Colonic mucosa (tissue), 4 donors: ENCODE measurements around the gene LDLRAD2. TPM values are rescaled to one million over a fixed set of nuclear protein-coding genes. Genes with fewer than 3 reads are reported as not detected.
"Not testable (repeated sequence)": the region's sequence is repeated elsewhere in the genome, so short reads cannot be mapped to it uniquely, and the experiment has no call there.

Experiments
- DNase-seq: peaks from one replicate; pipeline ENCODE4 v3.0.0-alpha.2; 2020
- H3K27ac ChIP-seq: fragments of 200-600 bp; one replicate; pipeline ENCODE4 v1.8.0; 2021
- H3K27me3 ChIP-seq: fragments of 200-600 bp; one replicate; pipeline ENCODE4 v1.8.0; 2021
- H3K36me3 ChIP-seq: fragments of 200-600 bp; one replicate; pipeline ENCODE4 v1.8.0; 2021
- H3K4me1 ChIP-seq: fragments of 200-600 bp; one replicate; pipeline ENCODE4 v1.8.0; 2021; ENCODE audit warnings: mild to moderate bottlenecking
- H3K4me3 ChIP-seq: fragments of 200-600 bp; one replicate; pipeline ENCODE4 v1.8.0; 2021
- H3K9ac ChIP-seq, 2 donors: one replicate each; pipeline ENCODE4 v1.7.0; 2013; ENCODE audit warnings: control low read depth in 2 of 2, low read depth in 2 of 2, low read length in 2 of 2
- H3K9me3 ChIP-seq: fragments of 200-600 bp; one replicate; pipeline ENCODE4 v1.8.0; 2021
- intact Hi-C: fragments of 100-400 bp; cut with DNase I; formaldehyde crosslinking; loops from one replicate; pipeline ENCODE4 v1.14.1; 2022
- total RNA-seq, 2 donors: library from RNA; stranded (reverse); fragmentation: NEBNext Ultra II Directional in 1 of 2; extraction: Animal tissue kit (Norgen Biotek cat#: 25700) in 1 of 2; gene quantifications; one replicate each; pipeline ENCODE4 v1.2.1, GENCODE V29; 2021
- TF ChIP-seq, protein P1 (sequence below): fragments of 200-600 bp; IDR thresholded peaks from one replicate; pipeline ENCODE4 v1.8.0; 2022; ENCODE audit warnings: antibody characterized with exemption, mild to moderate bottlenecking
- donor health status: healthy.
- donor health status: DM: no; HTN: no; CAD: no.
- donor health status: DM: no; HTN: no; CAD: no.

The LDLRAD2 gene
- total RNA-seq, 2 donors from 2014 or later, result 0.08 to 0.25 TPM

DNA sequence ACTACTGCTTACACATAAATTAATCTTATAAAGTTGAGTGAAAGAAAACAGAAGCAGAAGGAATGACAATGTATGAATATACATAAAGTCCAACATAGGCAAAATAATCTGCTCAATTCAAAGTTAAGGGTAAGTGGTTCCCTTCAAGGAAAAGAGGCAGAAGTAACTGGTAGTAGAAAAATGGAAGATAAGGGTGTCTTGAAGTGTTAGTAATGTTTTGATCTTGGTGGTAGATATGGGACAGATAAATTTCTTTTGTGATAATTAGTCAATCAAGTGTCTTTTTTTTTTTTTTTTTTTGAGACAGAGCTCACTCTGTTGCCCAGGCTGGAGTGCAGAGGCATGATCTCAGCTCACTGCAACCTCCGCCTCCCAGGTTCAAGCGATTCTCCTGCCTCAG is 41.9 kb upstream of the LDLRAD2 start:
- no peaks in the 10 kb centered on the region for H3K9me3 ChIP-seq
- no peak overlapping the region for H3K27ac ChIP-seq
- no peak for DNase-seq
- no peak overlapping the region for H3K9ac ChIP-seq
- H3K36me3 ChIP-seq, result no peaks in the 10 kb centered on the region
- H3K4me1 ChIP-seq, result no peaks in the 10 kb centered on the region
- no peaks in the 10 kb centered on the region for H3K27me3 ChIP-seq
- TF ChIP-seq, protein P1, sequence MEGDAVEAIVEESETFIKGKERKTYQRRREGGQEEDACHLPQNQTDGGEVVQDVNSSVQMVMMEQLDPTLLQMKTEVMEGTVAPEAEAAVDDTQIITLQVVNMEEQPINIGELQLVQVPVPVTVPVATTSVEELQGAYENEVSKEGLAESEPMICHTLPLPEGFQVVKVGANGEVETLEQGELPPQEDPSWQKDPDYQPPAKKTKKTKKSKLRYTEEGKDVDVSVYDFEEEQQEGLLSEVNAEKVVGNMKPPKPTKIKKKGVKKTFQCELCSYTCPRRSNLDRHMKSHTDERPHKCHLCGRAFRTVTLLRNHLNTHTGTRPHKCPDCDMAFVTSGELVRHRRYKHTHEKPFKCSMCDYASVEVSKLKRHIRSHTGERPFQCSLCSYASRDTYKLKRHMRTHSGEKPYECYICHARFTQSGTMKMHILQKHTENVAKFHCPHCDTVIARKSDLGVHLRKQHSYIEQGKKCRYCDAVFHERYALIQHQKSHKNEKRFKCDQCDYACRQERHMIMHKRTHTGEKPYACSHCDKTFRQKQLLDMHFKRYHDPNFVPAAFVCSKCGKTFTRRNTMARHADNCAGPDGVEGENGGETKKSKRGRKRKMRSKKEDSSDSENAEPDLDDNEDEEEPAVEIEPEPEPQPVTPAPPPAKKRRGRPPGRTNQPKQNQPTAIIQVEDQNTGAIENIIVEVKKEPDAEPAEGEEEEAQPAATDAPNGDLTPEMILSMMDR, result no peak
- intact Hi-C loops, result no loop called here
- no peak overlapping the region for H3K4me3 ChIP-seq

DNA sequence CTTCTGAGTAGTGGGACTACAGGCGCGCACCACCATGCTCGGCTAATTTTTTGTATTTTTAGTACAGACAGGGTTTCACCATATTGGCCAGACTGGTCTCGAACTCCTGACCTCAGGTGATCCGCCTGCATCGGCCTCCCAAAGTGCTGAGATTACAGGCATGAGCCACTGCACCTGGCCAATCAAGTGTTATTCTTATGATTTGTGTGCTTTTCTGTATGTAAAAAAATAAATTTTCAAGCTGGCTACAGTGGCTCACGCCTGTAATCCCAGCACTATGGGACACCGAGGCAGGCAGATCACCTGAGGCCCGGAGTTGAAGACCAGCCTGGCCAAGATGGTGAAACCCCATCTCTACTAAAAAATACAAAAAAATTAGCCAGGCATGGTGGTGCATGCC is 41.5 kb upstream of the LDLRAD2 start:
- H3K4me1 ChIP-seq, H3K36me3 ChIP-seq, H3K27ac ChIP-seq, H3K4me3 ChIP-seq, H3K9ac ChIP-seq, DNase-seq, H3K9me3 ChIP-seq, H3K27me3 ChIP-seq, intact Hi-C loops: not testable (repeated sequence)

DNA sequence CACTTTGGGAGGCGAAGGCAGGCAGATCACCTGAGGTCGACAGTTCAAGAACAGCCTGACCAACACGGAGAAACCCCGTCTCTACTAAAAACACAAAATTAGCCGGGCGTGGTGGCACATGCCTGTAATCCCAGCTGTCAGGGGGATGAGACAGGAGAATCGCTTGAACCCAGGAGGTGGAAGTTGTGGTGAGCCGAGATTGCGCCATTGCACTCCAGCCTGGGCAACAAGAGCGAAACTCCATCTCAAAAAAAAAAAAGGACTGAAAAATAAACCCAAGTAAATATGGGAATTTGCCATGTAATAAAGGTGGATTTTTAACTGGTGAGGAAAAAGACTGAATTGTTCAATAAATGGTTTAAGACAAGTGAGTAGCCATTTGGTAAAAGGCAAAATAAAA is 40.4 kb upstream of the LDLRAD2 start:
- H3K4me3 ChIP-seq, H3K27me3 ChIP-seq, H3K36me3 ChIP-seq, intact Hi-C loops, H3K27ac ChIP-seq, H3K9ac ChIP-seq, H3K9me3 ChIP-seq, DNase-seq, H3K4me1 ChIP-seq: not testable (repeated sequence)

DNA sequence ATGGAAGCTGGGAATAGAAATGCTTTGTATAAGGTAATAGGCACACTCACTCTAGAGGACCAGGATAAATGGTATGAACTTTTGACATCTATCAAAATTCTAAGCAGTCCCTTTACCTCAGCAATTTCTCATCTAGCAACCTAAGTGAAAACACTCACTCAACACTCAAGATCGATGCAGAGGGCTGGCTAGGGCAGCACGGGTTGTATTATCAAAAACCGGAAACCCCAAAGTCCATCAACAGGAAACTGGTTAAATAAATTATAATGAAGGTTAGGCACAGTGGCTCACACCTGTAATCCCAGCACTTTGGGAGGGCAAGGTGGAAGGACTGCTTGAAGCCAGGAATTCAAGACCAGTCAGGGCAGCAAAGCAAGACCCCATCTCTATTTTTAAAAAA is 38.5 kb upstream of the LDLRAD2 start:
- DNase-seq, result no peak
- no peaks in the 10 kb centered on the region for H3K4me1 ChIP-seq
- no peak overlapping the region for H3K9ac ChIP-seq
- no peaks in the 10 kb centered on the region for H3K9me3 ChIP-seq
- H3K4me3 ChIP-seq, result no peak overlapping the region
- no peak overlapping the region for H3K27ac ChIP-seq
- TF ChIP-seq, protein P1, result no peak
- no peaks in the 10 kb centered on the region for H3K27me3 ChIP-seq
- no peaks in the 10 kb centered on the region for H3K36me3 ChIP-seq
- intact Hi-C loops, result no loop called here

DNA sequence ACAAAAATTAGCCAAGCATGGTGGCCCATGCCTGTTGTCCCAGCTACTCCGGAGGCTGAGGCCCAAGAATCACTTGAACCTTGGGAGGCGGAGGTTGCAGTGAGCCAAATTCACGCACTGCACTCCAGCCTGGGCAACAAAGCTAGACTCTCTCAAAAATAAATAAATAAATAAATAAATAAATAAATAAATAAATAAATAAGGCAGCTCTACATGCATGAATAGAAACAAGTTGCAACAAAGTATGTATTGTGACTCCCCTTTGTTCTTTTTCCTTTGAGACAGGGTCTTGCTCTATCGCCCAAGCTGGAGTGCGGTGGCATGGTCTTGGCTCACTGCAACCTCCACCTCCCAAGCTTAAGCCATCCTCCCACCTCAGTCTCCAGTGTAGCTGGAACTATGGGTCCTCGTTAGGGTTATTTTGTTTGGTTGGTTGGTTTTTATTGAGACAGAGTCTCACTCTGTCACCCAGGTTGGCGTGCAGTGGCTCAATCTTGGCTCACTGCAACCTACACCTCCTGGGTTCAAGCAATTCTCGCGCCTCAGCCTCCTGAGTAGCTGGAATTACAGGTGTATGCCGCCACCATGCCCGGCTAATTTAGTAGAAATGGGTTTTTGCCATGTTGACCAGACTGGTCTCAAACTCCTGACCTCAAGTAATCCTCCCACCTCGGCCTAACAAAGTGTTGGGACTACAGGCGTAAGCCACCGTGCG is 37.1 kb upstream of the LDLRAD2 start:
- Histone ChIP-seq H3K36me3 (no peaks in the 10 kb centered on the region), H3K9me3 (no peaks in the 10 kb centered on the region), H3K27me3 (no peaks in the 10 kb centered on the region), H3K27ac (no peak overlapping the region), H3K4me1 (no peaks in the 10 kb centered on the region), H3K9ac (no peak overlapping the region), H3K4me3 (no peak overlapping the region)
- DNase-seq, result no peak
- intact Hi-C loops, result no loop called here
- TF ChIP-seq, protein P1, result no peak

DNA sequence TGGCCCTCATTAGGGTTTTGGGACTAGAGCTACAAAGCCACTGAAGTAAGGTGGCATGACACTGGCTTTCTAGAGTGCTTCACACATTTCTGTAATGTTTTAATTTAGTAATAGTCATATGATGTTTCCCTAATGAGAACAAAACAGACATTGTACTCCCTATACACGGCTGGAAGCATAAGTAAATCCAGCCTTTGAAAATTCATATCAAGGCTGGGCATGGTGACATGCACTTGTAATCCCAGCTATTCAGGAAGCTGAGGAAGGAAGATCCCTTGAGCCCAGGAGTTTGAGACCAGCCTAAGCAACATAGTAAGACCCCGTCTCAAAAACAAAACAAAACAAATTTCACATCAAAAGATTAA is 36.5 kb upstream of the LDLRAD2 start:
- intact Hi-C loops, result no loop called here
- H3K4me1 ChIP-seq, result no peaks in the 10 kb centered on the region
- no peak overlapping the region for H3K9ac ChIP-seq
- TF ChIP-seq, protein P1, result no peak
- no peaks in the 10 kb centered on the region for H3K9me3 ChIP-seq
- no peak overlapping the region for H3K27ac ChIP-seq
- DNase-seq, result no peak
- no peaks in the 10 kb centered on the region for H3K27me3 ChIP-seq
- H3K4me3 ChIP-seq, result no peak overlapping the region
- H3K36me3 ChIP-seq, result no peaks in the 10 kb centered on the region
